ENCODE measurements around the gene EMP3. TPM values are rescaled to one million over a fixed set of nuclear protein-coding genes. Genes with fewer than 3 reads are reported as not detected.

Gene EMP3
- total and polyA plus RNA-seq, 9 of the 15 experiments (the other 6 are each of a cell fraction or from before 2014, with no cell fraction given) = 123 to 386 (median 296) TPM

DNA sequence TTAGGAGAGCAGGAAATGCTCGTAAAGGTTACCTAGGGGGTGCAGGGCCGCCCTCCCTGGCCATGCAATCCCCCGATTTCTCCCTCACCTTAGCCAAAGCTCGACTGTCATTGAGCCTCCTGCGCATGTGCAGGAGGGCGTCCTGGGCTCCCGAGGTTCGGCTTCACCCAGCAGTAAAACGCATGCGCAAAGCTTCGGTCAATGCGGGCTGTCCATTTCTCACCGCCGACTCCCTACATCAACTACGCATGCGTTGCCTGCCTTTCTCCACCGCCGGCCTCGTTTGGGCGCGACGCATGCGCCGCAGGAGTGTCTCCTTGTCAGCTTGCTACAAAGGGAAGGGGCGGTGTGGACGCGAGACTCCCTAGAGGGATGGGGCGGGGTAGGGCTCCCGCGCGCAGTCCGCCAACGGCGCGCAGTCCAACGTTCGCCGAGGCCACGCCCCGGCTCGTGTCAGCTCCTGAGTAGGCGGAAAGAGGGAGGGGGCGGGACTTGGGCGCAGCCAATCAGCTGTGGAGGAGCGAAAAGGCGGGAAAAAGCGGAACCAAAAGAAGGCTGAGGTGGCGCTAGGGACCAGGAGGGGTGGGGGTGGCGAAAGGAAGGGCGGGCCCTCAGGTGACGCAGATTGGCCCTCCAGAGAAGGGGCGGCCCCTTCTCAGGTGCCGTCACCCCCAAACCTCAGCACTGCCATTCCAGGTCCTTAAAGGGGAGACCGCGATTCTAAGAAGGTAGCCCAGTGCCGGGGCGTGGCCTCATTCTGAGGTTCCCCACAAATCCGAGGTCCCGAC is 38.7 kb downstream of the EMP3 start, which contains the start of the genes SYNGR4 and TMEM143 (continued):
- TF ChIP-seq, protein P1, sequence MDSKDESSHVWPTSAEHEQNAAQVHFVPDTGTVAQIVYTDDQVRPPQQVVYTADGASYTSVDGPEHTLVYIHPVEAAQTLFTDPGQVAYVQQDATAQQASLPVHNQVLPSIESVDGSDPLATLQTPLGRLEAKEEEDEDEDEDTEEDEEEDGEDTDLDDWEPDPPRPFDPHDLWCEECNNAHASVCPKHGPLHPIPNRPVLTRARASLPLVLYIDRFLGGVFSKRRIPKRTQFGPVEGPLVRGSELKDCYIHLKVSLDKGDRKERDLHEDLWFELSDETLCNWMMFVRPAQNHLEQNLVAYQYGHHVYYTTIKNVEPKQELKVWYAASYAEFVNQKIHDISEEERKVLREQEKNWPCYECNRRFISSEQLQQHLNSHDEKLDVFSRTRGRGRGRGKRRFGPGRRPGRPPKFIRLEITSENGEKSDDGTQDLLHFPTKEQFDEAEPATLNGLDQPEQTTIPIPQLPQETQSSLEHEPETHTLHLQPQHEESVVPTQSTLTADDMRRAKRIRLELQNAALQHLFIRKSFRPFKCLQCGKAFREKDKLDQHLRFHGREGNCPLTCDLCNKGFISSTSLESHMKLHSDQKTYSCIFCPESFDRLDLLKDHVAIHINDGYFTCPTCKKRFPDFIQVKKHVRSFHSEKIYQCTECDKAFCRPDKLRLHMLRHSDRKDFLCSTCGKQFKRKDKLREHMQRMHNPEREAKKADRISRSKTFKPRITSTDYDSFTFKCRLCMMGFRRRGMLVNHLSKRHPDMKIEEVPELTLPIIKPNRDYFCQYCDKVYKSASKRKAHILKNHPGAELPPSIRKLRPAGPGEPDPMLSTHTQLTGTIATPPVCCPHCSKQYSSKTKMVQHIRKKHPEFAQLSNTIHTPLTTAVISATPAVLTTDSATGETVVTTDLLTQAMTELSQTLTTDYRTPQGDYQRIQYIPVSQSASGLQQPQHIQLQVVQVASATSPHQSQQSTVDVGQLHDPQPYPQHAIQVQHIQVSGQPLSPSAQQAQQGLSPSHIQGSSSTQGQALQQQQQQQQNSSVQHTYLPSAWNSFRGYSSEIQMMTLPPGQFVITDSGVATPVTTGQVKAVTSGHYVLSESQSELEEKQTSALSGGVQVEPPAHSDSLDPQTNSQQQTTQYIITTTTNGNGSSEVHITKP (IDR thresholded peaks at IDR 0.05; ENCODE audit: partially characterized antibody) = peak; percentile 83
- TF ChIP-seq GATAD2A (IDR thresholded peaks at IDR 0.05) (no peak), THRAP3 (IDR thresholded peaks at IDR 0.05; ENCODE audit: borderline replicate concordance) (no peak), ZNF551 (CRISPR knock-in tag; IDR thresholded peaks at IDR 0.05) (no peak), ARID2 (IDR thresholded peaks at IDR 0.05) (no peak), CXXC5 (CRISPR knock-in tag; IDR thresholded peaks at IDR 0.05) (peak; percentile 97), U2AF1 (optimal IDR thresholded peaks at IDR 0.05; ENCODE audit: low read depth, low read length) (no peak), ASH1L (IDR thresholded peaks at IDR 0.05; ENCODE audit: borderline replicate concordance, low read depth, partially characterized antibody) (no peak), ZBTB17 (CRISPR knock-in tag; IDR thresholded peaks at IDR 0.05) (peak; percentile 59; the same call in 1 of the 2 replicates), XRCC4 (IDR thresholded peaks at IDR 0.05; ENCODE audit: extremely low read depth, insufficient read depth, insufficient read length) (no peak), ZNF232 (CRISPR knock-in tag; IDR thresholded peaks at IDR 0.05) (no peak), SMAD1 (IDR thresholded peaks at IDR 0.05; ENCODE audit: low read depth, low read length, partially characterized antibody) (peak; percentile 6), NONO (IDR thresholded peaks at IDR 0.05; ENCODE audit: low read depth in 2 of 2, low read length in 1 of 2) (no peak)
- TF ChIP-seq, protein P2, sequence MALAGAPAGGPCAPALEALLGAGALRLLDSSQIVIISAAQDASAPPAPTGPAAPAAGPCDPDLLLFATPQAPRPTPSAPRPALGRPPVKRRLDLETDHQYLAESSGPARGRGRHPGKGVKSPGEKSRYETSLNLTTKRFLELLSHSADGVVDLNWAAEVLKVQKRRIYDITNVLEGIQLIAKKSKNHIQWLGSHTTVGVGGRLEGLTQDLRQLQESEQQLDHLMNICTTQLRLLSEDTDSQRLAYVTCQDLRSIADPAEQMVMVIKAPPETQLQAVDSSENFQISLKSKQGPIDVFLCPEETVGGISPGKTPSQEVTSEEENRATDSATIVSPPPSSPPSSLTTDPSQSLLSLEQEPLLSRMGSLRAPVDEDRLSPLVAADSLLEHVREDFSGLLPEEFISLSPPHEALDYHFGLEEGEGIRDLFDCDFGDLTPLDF (CRISPR knock-in tag; IDR thresholded peaks at IDR 0.05) = peak; percentile 98
- TF ChIP-seq, protein P3, sequence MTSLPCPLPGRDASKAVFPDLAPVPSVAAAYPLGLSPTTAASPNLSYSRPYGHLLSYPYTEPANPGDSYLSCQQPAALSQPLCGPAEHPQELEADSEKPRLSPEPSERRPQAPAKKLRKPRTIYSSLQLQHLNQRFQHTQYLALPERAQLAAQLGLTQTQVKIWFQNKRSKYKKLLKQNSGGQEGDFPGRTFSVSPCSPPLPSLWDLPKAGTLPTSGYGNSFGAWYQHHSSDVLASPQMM (CRISPR knock-in tag; IDR thresholded peaks at IDR 0.05) = no peak
- TF ChIP-seq, protein P4, sequence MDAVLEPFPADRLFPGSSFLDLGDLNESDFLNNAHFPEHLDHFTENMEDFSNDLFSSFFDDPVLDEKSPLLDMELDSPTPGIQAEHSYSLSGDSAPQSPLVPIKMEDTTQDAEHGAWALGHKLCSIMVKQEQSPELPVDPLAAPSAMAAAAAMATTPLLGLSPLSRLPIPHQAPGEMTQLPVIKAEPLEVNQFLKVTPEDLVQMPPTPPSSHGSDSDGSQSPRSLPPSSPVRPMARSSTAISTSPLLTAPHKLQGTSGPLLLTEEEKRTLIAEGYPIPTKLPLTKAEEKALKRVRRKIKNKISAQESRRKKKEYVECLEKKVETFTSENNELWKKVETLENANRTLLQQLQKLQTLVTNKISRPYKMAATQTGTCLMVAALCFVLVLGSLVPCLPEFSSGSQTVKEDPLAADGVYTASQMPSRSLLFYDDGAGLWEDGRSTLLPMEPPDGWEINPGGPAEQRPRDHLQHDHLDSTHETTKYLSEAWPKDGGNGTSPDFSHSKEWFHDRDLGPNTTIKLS (IDR thresholded peaks at IDR 0.05; ENCODE audit: borderline replicate concordance, low read depth) = peak; percentile 77
- TF ChIP-seq, protein P5, sequence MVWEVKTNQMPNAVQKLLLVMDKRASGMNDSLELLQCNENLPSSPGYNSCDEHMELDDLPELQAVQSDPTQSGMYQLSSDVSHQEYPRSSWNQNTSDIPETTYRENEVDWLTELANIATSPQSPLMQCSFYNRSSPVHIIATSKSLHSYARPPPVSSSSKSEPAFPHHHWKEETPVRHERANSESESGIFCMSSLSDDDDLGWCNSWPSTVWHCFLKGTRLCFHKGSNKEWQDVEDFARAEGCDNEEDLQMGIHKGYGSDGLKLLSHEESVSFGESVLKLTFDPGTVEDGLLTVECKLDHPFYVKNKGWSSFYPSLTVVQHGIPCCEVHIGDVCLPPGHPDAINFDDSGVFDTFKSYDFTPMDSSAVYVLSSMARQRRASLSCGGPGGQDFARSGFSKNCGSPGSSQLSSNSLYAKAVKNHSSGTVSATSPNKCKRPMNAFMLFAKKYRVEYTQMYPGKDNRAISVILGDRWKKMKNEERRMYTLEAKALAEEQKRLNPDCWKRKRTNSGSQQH (CRISPR knock-in tag; IDR thresholded peaks at IDR 0.05) = no peak

Measured in K562 (cell line).